Stimulated activated CD4-positive, alpha-beta T cell treated with anti-CD3 and anti-CD28 coated beads, Interleukin-4, amount 100 ng/mL, for 1 hour (primary cell): ENCODE results near the gene UBE2Q2.
"Not testable (repeated sequence)": the region's sequence is repeated elsewhere in the genome, so short reads cannot be mapped to it uniquely, and the experiment has no call there.

ENCODE experiments used
- DNase-seq: peaks from one replicate; pipeline ENCODE4 v3.0.0-alpha.2; 2020

Gene UBE2Q2

DNA sequence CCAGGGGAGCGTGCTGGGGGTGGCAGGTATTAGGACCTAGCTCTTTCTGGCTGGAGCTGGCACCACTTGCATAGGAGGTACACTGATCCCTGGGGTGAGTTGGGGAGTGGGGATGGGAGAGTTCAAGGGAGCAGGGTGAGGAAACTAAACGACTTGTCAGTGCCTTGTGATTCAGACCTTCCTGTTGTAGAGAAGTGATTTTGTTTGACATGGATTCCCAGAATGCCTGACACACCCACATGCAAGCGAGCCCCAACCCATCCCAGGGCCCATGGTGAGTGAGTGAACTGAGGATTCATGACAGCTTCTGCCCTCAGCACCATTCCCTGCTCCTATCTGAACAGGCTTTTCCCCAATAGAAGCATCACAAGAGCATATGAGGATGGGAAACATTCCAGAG is 15.6 kb upstream of the UBE2Q2 start:
- DNase-seq, result no peak

DNA sequence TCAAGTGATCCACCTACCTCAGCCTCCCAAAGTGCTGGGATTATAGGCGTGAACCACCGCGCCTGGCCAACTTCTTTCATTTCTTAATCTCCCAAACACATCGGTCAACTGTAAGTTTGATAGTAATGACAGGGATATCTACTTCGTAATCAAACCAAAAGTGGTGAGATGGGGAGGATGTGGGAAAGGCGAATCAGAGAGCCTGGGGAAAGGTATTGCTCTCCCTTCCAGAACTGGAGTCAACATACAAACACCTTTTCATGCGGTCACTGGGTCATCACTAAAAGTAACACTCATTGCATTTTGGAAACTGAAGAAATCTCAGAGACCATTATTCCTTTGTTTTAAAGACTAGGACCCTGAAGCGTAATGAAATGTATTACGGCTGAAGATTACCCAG is 14.8 kb upstream of the UBE2Q2 start:
- DNase-seq, result no peak

DNA sequence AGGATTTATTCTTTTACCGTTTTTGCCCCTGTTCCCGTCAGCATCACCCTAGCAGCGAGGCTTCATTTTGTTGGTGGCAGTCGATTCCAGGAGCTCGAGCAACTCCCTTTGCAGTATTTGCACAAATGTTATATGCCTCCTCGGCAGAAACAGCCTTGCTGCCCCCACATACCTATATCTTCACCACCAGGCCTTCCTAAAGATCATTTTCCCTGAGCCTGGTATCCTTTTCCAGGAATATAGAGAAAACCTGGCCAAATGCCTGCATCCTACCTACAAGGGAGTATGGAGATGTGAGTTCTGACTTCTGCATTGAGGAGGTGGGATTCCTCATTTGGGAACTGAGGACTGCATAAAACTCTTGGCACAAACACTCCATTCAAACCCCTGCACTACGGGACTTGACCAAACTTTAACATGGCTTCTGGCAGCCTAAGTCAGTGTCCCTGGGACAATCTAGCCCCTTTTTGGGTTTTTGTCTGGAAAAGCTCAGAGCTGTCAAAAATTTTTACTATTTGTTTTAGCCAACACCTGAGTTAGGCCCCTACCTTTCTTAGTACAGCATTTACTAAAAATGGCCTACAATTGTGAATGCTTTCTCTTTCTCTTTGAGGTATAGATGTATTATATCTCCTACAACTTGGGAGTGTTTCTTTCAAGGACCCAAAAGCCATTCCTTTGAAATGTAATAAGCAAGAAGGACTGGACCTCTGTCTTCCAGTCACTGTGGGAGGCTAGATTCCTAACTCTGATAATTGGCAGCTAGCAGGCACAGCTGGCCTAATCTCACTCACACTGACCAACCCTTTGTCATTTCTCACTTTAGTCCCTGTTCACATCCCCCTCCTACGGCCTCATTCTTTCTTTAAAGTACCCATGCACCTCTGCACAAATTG is 12.1 kb upstream of the UBE2Q2 start:
- DNase-seq, result no peak

DNA sequence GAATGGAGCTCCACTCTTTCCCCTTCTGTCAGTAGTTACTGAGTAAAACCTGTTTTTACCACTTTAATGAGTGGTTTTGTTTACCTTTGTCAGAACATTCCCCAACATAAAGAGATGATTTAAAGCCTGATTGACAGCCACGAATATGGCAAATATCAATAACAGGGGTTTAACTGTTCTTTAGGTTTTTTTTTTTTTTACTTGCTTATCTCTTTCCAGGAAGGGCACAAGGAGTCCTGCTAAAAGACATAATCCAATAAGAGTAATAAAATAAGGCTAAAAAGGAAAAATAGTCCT is 11.5 kb upstream of the UBE2Q2 start:
- DNase-seq, result no peak

DNA sequence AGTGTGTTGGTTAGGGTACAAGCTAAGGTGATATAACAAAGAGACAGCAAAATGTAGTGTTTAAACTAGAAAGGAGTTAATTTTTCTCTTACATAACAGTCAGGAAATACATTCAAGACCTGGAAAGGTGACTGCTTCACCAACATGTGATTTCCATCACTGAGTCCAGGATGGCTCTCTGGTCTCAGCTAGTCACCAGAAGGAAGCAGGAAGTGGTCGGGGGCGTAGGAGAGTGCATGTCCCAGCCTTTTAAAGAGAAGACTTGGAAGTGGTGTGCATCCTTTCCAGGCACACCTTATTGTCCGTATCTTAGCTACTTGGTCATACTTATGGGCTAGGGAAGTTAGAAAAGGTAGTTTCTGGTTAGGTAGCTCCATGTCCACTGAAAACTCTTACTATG is 11.1 kb upstream of the UBE2Q2 start:
- DNase-seq, result no peak

DNA sequence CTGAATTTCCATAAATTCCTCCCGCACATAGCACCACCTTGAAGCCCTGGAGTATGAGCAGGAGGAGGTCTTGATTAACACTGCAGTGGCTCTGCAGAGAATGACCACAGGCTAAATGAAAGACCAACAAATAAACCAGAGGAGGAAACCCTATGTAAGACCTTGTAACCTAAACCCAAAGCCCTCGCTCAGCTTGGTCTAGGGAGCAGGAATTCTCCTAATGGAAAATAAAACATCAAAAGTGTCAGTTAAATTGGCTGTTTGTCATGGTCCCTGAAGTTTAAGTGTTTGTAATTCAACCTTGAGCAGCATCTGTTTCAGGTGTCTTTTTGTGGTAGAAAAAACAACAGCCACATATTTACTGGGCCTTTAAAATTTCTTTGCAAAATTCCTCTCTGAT is 9.2 kb upstream of the UBE2Q2 start:
- no peak for DNase-seq

DNA sequence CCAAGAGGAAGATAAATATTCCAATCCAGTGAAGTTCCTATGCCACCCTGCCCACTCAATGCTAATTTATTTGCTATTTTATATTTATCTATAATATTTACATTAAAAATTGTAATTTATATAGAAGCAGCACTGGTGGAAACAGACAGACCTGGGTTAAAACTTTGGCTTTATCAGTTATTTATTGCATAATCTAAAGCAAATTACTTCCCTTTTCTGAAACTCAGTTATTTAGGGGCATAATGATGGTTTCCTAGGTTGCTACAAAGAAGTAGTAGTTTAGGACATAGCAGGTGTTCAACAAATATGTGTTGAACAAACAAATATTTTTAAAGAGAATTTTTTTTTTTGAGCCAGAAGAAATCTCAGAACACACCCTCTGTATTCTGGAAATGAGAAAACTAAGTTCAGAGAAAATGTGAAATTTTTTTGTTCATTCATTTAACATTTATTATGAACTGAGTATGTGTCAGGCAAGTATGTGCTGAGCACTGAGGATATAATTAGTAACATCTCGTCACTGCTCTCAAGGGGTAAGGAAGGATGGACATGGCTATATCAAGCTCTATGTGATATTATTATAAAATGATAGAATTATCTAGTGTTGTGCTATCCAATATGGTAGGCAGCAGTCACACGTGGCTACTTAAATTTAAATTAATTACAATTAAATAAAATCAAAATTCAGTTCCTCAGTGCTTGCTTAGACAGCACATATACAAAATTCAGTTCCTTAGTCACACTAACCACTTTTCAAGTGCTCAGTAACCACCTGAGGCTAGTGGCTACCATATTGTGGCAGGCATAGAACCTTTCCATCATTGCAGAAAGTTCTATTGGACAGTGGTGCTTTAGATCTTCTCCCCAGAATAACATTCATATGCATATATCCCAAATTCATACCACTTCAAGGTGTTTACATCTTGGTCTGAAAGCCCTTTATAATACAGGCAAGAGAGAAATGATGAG is 7.0 kb upstream of the UBE2Q2 start:
- DNase-seq, result no peak

DNA sequence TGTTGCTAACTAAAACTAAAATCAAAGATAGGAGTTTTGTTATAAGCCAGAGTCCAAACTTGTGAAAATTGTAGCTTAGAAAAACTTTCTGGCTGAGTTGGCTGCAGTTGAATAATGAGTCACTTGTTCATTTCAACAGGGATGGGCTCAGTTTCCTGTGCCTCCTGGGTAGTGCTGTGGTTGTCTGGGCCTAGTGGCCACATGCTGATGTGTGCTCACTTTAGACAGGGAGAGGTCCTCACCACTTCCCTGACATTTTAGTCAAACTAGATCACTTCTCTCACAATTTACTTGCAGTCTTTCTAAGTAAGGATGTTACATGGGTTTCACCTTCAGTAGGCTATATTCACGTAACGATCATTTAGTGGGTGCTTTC is 6.3 kb upstream of the UBE2Q2 start:
- DNase-seq, result no peak

DNA sequence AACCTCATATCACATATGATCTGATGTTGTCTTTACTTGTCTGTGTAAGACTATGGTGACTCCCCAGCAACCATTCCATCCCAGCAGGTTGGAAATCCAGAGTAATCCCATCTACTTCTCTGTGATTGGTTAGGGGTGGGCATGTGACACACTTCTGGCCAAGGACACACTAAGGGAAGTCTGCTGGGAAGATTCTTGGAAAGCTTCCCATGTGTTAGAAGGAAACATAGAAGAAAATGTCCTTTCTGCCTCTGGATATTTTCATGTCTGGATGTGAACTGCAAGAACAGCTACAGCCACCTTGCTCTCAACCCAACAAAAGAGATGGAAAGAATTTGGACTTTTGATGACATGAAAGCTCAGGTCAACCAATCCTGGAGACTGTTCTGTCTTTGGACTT is 2.6 kb upstream of the UBE2Q2 start:
- DNase-seq, result no peak

DNA sequence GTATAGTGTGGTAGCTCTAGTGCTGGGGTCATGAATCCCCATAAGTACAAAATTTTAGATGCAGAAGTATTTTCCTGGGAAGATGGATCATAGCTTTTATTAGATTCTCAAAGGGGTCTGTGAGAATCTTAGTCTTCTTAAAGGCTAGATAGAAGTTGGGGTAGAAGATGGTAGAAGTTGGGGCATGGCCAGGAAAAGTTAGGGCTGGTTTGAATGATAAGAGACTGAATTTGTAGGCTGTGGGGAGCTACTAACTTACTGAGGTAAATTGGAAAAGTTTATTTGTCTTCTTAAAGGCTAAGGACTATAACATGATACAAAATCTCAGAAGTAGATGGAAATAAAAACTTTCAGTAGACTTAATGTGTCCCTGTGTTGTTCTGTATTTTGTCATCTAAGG is 1.6 kb upstream of the UBE2Q2 start:
- DNase-seq, result no peak

DNA sequence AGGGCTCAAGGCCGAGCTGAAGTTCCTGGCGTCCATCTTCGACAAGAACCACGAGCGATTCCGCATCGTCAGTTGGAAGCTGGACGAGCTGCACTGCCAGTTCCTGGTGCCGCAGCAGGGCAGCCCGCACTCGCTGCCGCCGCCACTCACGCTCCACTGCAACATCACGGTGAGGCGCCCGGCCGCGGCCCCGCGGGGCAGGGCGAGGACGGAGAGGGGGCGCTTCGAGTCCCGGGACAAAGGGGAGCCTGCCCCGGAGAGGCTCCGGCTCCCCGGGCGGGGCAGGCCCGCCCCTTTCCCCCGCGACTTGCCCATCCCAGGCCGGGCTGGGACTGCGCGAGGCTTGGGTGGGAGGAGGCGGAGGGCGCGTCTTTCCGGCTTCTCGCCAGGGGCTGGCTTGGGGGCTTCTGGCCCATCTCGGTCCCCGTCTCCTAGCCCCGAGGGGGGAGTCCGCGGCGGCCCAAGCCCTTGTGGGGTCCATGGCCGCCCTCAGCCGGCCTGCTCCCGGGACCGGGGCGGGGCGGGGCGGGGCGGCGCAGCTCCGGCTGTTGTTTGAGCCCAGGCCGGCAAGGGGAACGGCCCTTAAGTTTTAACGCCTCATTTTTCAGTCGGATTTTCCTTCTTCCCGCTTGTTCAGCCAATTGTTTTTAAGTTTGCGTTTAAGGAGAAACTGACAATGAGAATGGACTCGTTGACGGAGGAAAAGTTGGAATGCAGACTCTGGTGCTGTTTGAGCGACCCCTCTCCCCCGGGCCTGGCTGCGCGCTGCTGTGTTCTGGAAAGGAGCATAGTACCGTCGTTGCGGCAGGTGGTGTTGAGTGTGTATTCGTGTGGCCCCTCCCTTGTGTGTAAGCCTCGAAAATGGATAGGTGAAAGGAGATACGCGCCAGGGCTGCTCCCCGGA is 683 bp downstream of the UBE2Q2 start:
- peak; percentile 52 for DNase-seq

DNA sequence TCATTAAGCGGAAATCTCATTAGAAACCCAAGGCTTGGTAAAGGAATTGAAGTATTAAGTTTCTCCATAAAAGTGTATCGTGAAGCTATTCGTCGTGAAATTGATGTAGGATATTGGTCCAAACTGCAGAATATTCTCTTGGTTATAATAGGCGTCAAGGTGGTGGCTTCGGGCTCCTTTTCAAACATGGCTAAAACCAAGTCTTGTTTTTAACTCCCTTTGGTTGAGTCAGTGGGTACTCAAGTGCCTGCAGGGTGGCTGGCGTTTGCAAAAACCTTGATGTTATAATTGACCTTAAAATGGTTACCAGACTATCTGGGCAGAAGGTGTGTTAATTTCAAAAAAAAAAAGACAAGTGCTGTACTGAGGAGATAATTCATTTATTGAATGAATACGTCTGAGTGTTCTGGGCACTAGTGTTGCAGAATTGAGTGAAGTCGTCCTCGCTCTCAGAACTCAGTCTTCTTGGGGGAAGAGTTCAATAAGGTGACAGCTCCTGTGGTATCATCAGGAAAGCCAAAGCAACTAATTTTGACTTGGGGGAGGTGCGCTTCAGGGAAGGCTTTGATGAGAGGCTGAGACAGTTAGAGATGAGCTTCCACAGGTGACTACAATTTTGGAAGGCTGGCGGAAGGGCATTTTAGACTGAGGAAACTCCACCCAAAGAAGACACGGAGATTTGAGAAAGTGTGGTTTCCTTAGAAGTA is 1.5 kb downstream of the UBE2Q2 start:
- no peak for DNase-seq

DNA sequence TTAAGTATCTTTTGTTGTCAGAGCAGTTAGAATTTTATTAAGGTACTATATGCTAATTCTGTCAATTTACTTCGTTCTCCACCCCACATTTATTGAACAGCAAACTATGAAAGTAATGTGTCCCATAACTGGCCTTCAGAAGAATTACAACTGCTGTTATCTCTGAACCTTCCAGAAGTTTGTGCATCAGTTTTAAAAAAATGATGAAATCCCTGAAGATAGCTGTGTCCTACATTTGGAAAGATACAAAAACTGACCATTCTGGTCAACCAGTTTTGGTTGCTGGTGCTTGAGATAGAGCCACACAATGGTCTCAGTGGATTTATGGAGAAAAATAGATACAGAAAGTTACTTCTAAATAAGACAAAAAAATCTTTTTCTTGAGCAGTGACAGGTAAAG is 5.9 kb downstream of the UBE2Q2 start:
- DNase-seq, result no peak

DNA sequence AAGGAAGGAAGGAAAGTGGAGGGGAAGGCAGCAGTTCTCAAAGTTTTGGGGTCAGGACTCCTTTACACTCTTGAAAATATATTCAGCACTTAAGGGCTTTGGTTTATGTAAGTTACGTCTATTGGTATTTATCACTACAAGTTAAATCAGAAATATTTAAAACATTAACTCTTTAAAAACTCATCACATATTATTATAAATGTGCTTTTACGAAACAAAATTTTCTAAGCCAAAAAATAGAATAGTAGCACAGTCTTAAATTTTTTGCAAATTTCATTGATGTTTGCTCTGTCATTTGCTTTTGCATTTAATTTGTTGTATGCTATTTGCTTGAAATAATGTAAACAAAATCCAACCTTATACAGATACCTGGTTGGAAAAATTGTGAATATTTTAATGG is 7.5 kb downstream of the UBE2Q2 start:
- DNase-seq, result no peak

DNA sequence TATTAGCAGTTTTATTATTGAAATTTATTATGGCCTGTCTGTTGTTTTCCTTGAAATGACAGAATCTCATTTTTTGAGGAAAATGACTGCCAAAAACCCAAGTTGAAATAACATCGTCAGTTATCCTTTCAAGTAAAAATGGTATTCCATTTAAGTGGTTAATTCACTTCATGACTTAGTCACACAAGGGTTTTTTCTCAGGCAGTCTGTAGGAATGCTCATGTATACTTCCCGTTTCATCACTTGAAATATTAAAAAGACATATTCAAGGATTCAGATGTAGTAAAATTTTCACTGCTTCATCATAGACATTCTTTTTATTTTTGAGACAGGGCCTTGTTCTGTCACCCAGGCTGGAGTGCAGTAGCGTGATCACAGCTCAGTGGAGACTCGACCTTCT is 8.3 kb downstream of the UBE2Q2 start:
- not testable (repeated sequence) for DNase-seq

DNA sequence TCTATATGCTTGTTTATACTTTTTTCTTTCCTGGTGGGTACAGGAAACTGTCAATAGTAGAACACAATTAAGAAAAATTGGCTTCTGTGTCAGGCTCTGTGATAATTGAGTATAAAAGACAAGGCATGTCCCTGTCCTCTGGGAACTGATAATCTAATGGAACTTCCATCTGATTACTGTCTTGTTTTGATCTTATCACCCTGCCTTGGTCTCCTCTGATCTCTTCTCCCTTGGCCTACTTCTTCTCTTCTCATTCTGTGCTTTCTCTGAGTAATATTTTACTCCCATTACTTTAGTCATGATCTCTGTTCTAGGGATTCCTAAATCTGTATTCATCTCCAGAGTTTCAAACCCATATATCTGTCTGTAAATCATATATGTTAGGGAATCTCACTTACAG is 14.6 kb downstream of the UBE2Q2 start:
- DNase-seq, result no peak

DNA sequence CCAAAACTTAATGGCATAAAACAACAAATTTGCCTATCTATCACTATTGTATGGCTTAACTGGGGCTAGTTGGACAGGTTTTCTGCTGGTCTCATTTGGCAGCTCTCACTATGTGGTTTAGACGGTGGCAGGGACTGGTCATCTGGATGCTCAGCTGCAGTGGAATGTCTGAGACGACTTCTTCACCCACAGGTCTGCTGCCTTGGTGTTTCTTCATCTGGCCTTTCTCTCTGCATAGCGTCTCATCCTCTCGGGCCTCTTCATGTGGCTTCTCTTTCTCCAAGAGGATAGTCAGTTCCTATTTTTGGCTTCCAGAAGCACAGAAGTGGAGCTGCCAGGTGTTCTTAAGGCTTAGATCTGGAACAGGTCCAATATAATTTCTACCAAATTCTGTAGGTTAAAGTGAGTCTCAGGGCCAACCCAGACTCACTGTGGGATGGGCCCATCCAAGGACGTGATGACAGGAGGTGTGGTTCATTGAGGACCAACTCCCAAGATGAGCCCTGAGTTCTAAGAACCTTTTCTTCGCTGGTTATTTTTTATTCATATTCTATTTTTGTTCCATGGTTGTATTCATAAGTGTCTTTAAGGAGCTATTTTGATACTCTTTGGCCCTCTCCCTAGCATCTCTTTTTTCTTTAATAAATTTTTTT is 18.6 kb downstream of the UBE2Q2 start:
- no peak for DNase-seq

DNA sequence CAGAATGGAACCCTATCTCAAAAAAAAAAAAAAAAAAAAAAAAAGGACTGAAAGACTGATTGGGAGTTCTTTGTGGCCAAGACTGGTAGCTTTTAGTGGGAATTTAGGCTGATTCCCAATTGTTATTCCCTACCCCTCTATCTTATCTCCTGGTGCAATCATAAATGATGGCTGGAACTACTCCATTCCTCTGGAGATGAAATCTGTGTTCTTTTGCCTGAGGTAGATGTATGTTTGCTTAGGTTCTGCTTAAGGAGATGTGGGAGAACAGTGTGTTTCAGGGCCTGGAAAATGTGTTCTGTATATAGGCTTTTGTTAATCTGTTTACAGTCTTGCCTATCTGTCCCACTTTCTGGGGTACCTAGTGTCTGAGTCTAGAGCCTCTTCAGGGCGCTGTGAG is 19.5 kb downstream of the UBE2Q2 start:
- no peak for DNase-seq

DNA sequence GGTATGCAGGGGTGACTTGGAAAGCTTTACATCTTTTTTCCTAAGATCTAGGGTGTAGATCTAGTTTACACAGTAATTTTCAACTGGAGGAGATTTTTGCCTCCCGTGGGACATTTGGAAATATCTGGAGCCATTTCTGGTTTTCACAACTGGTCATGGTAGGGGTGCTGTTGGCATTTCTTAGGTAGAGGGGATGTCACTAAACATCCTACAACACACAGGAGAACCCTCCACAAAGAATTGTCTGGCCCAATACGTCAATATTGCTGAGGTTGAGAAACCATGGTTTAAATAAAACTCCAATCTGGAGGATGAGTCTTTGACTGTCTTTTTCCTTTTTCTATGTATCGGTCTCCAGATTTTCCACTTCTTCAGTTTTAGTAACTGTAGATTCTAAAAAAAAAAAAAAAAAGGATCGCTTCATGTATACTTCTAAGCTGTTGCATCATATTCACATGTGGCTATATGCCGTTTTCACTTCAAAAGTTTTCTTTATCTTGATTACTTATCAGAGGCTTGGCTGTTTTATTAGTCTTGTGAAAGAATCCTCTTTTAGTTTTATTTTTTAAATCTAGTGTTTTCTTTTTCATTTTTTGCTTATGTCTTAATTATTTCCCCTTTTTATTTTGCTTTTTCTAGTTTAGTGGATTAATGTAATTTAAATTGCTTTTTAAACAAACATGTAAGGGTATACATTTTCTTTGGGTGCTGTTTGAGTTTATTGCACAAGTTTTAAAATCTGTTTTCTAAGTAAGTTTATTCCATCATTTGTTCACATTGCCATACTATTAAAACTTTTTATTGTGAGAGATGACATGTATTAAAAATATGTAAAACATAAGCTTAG is 21.2 kb downstream of the UBE2Q2 start:
- no peak for DNase-seq

DNA sequence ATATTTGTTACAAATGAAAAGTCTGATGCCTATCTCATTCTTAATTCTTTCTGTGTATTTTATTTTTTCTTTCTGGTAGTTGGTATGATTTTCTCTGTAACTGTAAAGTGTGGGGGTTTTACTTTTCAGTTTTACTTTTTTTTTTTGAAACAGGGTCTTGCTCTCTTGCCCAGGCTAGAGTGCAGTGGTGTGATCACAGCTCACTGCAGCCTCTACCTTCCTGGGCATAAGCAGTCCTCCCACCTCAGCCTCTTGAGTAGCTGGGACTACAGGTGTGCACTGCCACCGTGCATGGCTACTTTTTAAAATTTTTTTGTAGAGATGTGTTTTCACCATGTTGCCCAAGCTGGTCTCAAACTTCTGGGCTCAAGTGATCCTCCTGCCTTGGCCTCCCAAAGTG is 22.8 kb downstream of the UBE2Q2 start:
- not testable (repeated sequence) for DNase-seq

DNA sequence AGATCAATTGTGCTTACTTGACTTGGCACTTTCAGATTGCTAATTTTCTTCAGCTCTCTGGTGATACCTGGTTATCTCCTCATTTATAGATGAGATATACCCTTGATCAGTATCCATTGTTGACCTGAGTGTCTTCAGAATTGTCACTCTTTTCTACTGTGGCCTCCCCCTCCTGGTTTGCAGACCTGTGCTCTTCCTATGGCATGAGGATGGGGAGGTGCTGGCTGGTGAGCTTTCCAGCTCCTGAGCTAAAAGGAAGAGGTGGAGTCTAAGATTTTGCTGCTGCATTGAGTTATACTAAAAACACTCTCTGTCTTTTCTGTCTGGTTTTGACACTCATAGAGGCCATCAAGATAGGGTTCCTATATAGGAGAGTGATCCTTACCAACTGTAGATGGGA is 23.7 kb downstream of the UBE2Q2 start:
- DNase-seq, result no peak
